Measurements from ENCODE around the gene PARD6G.

DNA sequence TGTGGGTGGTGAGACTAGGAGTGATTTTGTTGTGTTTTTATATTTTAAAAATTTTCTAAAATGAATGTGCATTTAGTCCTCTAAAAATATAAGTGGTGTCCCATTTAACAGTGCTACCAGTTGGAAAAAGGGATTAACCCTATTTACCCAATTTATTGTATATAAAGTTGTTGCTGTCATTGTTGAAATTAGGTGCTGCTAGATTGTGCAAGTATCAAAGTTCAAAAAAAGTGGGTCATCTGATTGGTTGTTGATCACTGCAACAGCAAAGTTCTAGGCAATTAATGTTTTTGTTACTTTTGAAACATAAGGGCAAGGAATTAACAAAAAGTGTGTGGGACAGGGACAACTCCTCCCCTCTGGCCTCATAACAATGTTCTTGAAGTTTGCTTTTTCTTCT lies 97.6 kb downstream of the PARD6G start:
- TF ChIP-seq, protein P1, sequence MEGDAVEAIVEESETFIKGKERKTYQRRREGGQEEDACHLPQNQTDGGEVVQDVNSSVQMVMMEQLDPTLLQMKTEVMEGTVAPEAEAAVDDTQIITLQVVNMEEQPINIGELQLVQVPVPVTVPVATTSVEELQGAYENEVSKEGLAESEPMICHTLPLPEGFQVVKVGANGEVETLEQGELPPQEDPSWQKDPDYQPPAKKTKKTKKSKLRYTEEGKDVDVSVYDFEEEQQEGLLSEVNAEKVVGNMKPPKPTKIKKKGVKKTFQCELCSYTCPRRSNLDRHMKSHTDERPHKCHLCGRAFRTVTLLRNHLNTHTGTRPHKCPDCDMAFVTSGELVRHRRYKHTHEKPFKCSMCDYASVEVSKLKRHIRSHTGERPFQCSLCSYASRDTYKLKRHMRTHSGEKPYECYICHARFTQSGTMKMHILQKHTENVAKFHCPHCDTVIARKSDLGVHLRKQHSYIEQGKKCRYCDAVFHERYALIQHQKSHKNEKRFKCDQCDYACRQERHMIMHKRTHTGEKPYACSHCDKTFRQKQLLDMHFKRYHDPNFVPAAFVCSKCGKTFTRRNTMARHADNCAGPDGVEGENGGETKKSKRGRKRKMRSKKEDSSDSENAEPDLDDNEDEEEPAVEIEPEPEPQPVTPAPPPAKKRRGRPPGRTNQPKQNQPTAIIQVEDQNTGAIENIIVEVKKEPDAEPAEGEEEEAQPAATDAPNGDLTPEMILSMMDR (conservative IDR thresholded peaks at IDR 0.05; ENCODE audit: low read depth, low read length), result no peak
- TF ChIP-seq EZH2phosphoT487 (IDR thresholded peaks at IDR 0.05; ENCODE audit: borderline replicate concordance, low read length), result no peak

Data from PC-3 (cell line).